HG02623 (cell line): ENCODE measurements around the gene KRTAP5-11.
"Not testable (repeated sequence)": the region's sequence is repeated elsewhere in the genome, so short reads cannot be mapped to it uniquely, and the experiment has no call there.

Experiments
- ATAC-seq: cut with Tn5 transposase; IDR thresholded peaks from one replicate; pipeline ENCODE4 v1.9.1; 2021; ENCODE audit warnings: moderate library complexity; ENCODE audit not compliant: unreplicated experiment

KRTAP5-11 gene

DNA sequence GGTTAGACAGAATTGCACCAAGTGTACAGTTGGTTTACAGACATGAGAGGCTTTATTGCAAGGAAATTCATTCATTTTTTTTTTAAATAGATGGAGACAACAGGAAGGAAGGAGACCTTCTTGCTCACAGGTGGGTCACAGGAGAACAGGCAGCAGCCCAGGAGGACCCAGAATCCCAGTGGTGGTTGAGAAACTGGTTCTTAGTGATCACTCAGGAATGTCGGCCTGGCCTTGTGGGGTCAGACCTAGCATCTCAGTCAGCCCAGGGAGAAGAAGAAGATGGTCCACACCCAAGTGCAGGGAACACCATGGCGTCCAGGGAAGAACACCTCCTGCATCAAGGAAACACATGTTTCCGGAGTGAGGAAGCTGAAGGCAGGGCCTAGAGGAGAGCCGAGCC lies 849 bp downstream of the KRTAP5-11 start:
- no peak for ATAC-seq

DNA sequence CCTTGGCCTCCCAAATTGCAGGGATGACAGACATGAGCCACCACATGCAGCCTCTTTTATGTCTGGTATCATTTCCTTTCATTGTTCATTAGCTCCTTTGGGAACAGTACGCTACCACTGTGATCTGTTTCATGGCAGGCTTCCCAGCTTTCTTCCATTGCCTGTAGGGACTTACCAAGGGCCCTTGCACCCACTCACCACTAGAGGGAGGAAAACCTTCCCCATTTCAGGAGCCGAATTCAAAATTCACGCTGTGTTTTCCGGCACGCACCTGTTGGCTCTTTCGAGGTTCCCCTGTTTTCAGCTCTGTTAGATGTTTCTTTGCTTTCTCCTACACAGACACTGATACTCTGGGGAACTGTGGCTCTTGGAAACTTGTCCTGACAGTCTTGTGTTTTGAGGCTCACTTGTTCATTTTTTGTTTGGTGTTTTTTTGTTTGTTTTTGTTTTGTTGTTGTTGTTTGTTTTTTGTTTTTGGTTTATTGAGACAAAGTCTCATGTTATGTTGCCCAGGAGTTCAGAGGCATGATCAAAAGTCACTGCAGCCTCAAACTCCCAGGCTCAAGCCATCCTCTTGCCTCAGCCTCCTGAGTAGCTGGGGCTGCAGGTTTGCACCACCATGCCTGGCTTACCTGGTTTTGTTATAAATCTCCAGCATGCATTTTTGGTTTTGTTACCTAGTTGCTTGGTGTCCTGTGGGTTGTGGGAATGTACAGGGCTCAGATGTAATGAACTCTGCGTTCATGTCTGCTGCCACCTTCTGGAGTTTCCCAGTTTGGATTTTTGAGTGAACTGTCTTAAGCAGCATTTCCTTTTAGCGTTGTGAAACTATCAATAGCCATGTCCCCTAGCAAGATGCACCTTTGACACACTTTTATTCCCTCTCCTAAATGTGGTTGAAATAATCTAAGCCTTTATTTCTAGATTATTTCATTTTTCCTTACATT lies 2.3 kb downstream of the KRTAP5-11 start:
- ATAC-seq: no peak

DNA sequence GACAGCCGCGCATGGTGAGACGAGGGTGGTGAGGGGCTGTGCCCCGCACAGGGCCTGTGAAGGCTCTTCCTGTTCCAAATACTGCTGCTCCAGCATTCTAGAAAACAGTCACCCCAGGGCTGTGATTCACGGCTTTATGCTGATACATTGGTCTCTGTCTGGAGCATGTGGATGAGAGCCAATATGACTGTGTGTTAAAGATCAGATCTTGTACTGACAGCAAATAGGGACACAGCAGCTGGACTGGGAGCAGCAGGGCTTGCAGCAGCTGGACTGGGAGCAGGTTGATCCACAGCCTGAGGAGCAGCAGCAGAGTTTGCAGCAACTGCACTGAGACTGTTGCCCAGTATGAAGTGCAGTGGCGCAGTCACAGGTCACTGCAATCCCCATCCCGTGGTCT lies 3.2 kb downstream of the KRTAP5-11 start:
- ATAC-seq: not testable (repeated sequence)

DNA sequence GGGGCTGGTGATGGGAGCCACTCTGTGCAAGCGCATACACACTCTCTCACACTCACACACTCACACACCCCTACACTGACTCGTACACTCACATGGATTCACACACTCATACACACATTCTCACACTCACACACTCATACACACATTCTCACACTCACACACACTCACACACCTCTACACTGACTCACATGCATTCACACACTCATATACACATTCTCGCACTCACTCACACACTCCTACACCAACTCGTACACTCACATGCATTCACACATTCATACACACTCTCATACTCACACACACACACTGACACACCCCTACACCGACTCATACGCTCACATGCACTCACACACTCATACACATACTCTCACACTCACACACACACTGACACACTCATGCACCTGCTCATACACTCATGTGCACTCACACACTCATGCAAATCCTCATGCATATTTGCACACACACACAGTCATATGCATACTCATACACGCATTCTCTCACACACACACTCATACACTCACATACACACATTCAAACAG lies 5.1 kb downstream of the KRTAP5-11 start:
- no peak for ATAC-seq

GRCh38 chr11:71576688-71577465 lies 5.8 kb downstream of the KRTAP5-11 start:
- not testable (repeated sequence) for ATAC-seq

DNA sequence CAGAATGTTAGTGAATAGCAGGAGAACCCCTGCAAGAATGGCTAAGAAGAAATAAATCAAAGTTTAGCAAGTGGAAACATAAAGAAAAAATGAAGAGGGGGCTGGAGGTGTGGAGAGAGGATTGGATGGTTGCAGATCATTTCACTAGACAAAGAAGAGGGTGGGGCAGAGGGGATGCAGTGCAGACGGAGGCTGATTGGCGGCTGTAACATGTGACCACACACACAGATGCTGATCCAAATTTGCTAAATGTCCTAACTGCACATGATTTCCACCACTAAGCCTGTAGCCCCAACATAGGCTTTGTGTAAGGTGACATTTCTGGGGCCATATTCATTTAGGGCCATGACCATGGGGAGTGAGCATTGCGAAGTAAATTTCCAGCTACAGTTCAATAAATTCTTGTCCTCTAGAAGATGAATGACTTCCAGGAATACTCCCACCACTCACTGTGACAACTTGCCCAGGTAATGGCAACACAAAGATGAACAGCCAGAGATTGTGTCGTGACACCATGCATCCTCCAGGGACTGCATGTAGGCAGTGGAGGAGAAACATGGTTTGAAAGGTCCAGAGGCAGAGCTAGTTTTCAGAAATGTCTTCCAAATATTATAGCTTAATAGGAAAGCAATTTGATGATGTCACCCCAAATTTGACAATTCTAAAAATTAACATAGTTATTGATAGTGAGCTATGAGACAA lies 6.8 kb downstream of the KRTAP5-11 start:
- no peak for ATAC-seq

DNA sequence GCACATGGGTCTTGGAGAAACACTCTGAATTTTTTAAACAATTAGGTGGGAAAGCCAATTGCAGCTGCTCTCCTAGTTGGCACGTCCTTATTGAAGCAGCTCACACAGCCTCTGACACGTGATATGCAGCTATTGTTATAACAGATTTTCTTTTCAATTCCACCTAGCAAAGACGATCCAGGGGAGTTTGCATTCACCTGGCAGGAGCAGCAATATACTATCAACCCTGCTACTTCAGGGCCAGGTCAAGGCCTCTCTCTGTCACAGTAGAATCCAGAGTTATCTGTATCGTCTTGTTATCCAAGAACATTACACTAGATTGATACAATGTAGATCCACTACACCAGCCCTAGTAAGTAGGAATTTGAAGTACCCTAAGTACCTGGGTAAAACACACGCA lies 8.3 kb downstream of the KRTAP5-11 start:
- ATAC-seq: no peak

DNA sequence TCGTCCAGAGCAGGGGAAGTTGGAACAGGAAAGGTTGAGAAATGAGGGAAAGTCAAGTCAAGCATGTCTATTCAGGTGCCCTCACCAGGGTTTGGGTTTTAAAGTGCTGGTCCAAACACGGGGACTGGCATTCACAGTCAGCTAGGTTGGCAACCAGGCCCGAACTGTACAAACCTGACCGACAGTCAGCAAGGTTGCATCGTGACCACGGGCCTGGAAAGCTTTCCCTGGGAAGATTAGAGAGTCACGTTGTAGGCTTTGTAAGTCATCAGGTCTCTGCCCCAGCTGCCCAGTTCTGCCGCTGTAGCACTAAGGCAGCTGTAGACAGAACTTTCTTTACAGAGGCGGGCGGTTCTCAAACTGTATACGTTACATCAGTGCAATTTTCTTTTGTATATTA lies 9.9 kb downstream of the KRTAP5-11 start:
- no peak for ATAC-seq

DNA sequence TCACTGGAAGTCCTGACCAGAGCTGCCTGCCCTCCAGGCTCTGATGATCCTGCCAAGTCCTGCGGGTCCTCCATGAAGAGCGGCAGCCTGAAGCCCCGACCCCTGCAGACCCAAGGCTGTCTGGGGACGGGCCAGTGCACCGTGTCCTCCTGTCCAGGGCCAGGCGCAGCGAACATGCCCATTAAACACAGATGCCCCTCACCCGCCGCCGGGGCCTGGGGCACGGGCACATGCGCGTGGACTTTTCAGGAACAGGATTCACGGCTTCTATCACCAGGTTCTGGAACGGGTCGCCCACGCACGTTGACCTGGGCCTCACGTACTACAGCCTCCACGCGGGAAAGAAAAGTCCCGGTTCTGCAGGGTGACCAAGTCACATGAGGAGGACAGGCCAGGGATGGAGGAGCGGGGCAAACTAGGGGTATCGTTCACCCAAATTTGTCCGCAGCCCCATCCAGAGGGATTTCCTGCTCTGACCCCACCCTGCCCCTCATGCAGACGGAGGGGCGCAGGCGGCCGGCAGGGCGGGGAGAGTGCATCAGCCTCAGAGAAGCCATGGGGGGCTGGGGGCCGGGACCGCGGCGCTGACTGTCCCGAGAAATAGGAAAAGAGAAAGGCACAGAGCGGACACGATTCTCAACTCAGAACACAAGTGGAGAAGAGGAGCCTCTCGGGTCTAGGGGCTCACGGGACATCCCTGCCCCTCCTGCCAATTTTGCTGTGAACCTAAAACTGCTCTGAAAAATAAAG lies 11.4 kb downstream of the KRTAP5-11 start:
- not testable (repeated sequence) for ATAC-seq

DNA sequence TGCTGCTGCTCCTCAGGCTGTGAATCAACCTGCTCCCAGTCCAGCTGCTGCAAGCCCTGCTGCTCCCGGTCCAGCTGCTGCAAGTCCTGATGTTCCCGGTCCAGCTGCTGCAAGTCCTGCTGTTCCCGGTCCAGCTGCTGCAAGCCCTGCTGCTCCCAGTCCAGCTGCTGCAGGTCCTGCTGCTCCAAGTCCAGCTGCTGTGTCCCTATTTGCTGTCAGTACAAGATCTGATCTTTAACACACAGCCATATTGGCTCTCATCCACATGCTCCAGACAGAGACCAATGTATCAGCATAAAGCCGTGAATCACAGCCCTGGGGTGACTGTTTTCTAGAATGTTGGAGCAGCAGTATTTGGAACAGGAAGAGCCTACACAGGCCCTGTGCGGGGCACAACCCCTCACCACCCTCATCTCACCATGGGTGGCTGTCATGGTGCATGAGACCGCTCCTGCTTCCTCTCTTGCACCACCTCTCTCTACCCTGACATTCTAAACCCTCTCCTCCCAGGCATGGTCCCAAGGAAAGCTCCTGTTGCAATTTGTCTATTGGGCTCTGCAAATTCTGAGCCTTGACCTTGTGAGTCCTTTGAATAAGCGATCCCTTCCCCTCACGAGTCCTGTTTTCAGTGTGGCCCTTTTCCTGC lies 13.8 kb downstream of the KRTAP5-11 start:
- no peak for ATAC-seq

GRCh38 chr11:71567633-71568032 lies 15.0 kb downstream of the KRTAP5-11 start:
- ATAC-seq: not testable (repeated sequence)

DNA sequence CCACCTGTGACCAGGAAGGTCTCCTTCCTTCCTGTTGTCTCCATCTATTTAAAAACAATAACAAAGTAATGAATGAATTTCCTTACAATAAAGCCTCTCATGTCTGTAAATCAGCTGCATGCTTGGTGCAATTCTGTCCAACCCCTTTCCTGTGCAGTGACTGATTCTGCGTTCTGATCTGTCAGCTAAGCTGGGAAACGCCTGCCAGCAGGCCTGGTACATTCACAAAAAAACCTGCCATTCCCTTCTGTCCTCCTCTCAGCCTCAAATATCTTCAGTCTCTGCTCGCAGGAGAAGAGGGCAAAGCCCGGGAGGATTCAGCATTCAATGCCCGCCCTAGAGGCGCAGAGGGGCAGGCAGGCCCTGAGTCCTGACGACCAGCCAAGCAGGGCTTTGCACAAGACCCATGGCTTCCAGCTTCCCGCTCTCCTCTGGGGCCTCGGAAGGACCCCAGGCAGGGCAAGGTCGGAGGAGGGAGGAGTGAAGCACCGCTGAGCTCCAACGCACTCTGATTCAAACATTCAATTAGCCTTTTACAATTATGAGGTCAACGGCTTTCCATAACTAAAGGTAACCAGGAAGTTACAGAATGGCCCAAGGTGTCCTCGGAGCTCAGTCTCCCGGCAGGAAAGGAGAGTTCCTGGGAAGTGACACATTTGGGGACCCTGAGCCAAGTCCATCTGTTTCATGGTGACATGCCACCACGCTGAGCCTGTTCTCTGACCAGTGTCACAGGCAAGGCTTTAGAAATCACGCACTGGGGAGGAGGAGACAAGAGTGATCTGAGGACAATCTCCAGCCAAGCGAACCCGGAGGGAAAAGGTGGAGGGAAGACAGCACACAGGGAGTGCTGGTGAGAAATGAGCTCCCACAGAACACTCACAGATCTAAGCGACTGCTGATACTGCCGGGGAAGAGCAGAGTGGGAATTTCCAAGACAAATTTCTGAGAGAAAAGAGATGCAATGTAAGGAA lies 15.8 kb downstream of the KRTAP5-11 start:
- ATAC-seq: not testable (repeated sequence)

DNA sequence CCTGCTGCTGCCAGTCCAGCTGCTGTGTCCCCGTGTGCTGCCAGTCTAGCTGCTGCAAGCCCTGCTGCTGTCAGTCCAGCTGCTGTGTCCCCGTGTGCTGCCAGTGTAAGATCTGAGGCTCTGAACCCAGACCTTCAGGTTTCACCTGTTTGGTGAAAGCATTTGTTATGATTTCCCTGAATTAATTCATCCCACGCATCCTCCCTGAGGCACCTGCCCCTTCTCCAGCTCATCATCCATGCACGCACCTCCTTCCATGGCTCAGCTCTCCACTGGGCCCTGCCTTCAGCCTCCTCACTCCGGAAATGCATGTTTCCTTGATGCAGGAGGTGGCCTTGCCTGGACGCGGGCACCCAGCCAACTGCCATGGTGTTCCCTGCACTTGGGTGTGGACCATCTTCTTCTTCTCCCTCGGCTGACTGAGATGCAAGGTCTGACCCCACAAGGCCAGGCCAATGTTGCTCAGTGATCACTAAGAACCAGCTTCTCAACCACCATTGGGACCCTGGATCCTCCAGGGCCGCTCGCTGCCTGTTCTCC lies 16.5 kb downstream of the KRTAP5-11 start:
- ATAC-seq: no peak

DNA sequence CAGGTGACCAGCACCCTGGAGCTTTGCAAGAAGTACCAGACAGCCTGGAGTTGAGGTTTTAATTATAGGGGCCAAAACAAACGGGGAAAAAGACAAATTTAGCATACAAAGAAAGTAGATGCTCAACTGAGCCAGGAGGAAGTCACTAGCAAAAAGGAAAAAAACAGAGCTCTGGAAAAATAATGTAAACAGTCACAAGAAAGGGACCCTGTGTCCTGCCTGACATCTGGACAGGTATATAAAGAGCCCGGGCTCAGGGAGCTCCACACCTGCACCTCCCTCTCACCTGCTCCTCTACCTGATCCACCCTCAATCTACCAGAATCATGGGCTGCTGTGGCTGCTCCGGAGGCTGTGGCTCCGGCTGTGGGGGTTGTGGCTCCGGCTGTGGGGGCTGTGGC lies 17.4 kb downstream of the KRTAP5-11 start, which contains the start of gene KRTAP5-10:
Gene KRTAP5-10 (plus strand): TSS at position 301 of the 400 bp plus-strand sequence. CDS start 25 bp downstream, at position 326.
- no peak for ATAC-seq

DNA sequence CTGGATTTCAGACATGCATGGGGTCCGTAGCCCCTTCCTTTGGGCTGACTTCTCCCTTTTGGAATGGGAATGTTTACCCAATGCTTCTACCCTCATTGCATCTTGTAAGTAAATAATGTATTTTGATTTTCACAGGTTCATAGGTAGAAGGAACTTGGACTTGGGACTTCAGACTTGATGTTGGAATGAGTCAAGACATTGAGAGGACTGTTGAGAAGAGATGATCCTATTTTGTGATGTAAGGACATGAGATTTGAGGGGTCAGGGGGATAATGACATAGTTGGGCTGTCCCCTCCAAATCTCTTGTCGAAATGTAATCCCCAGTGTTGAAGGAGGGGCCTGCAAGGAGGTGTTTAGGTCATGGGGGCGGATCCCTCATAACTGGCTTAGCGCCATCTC lies 18.2 kb downstream of the KRTAP5-11 start:
- no peak for ATAC-seq

DNA sequence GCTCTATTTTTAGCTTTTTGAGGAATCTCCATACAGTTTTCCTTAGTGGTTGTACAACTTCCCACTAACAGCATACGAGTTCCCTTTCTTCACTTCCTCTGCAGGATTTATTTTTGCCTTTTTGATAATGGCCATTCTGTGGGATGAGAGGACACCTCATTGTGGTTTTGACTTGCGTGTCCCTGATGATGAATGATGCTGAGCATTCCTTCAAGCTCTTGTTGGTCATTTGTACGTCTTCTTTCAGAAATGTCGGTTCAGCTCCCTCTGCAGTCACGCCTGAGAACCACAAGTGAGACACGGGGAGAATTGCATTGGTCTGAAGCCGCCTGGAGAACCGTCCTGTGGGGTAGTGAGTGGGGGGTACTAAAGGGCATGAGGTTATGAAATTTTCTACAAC lies 19.3 kb downstream of the KRTAP5-11 start:
- no peak for ATAC-seq

- no peak for ATAC-seq
Observed at GRCh38 chr11:71562120-71562519, 20.6 kb downstream of the KRTAP5-11 start.

DNA sequence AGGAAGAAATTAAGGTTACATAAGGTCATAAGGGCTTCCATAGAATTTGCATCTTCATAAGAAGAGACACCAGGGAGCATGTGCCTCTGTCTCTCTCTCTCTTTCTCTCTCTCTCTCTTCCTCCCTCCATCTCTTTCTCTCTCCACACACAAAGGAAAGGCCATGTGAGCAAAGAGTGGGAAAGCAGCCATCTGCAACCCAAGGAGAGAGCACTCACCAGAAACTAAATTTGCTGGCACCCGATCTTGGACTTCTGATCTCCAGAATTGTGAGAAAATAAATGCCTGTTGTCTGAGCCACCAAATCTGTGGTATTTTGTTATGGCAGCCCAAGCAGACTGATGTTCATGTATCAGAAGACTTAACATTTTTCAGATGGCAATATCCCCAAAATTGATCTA lies 23.7 kb downstream of the KRTAP5-11 start:
- ATAC-seq: no peak
